Breast epithelium (tissue), 4 donors: ENCODE data around the gene SLC2A10. TPM values are rescaled to one million over a fixed set of nuclear protein-coding genes. Genes with fewer than 3 reads are reported as not detected.

Source experiments
- DNase-seq, 2 donors: peaks; one replicate each; pipeline ENCODE4 v3.0.0-alpha.2; 2019; ENCODE audit warnings: low spot score in 2 of 2
- H3K27ac ChIP-seq, 2 donors: fragments of 200-600 bp; sonication (generic) in 1 of 2; one replicate each; pipeline ENCODE4 v1.5.1; 2016 to 2019; ENCODE audit warnings: mild to moderate bottlenecking in 1 of 2
- H3K27me3 ChIP-seq, 2 donors: fragments of 200-600 bp; sonication (generic) in 1 of 2; one replicate each; pipeline versions ENCODE4 v1.5.1 to v1.6.0; 2017 to 2019; ENCODE audit warnings: control low read depth in 1 of 2, mild to moderate bottlenecking in 1 of 2
- H3K36me3 ChIP-seq: fragments of 200-600 bp; one replicate; pipeline ENCODE4 v1.5.1; 2019
- H3K4me1 ChIP-seq, 2 donors: fragments of 200-600 bp; sonication (generic); one replicate each; pipeline ENCODE4 v1.5.1; 2016 to 2019; ENCODE audit warnings: control low read depth in 1 of 2
- H3K4me3 ChIP-seq, 3 donors: fragments of 200-600 bp; sonication (generic); 1 replicate in 2 of 3; 2 replicates in 1 of 3; pipeline ENCODE4 v1.5.1; 2016 to 2019; ENCODE audit warnings: mild to moderate bottlenecking in 3 of 3, moderate library complexity in 2 of 3
- H3K9me3 ChIP-seq, 2 donors: fragments of 200-600 bp; sonication (generic) in 1 of 2; one replicate each; pipeline ENCODE4 v1.5.1; 2016 to 2019; ENCODE audit warnings: control low read depth in 1 of 2
- CTCF ChIP-seq, 3 donors: fragments of 450-650 bp; IDR thresholded peaks; one replicate each; pipeline ENCODE4 v1.5.1; 2016 to 2017; ENCODE audit warnings: antibody characterized with exemption in 3 of 3, mild to moderate bottlenecking in 3 of 3, moderate library complexity in 3 of 3
- POLR2A ChIP-seq: fragments of 450-650 bp; IDR thresholded peaks from one replicate; pipeline ENCODE4 v1.6.1; 2016; ENCODE audit warnings: antibody characterized with exemption, mild to moderate bottlenecking, moderate library complexity
- POLR2AphosphoS5 ChIP-seq, 3 donors: sonication (generic); formaldehyde crosslinking; IDR thresholded peaks; one replicate each; pipeline ENCODE4 v1.6.1; 2017; ENCODE audit warnings: antibody characterized with exemption in 3 of 3
- intact Hi-C: fragments of 100-400 bp; cut with DNase I; formaldehyde crosslinking; loops from one replicate; pipeline ENCODE4 v1.15.1; 2023; ENCODE audit warnings: low total_unique reads
- total RNA-seq, 3 donors: library from RNA; depleted of rRNA; stranded (reverse); fragments of >200 nt; gene quantifications; one replicate each; pipeline ENCODE4 v1.1.0, GENCODE V29; 2016

SLC2A10 gene
- total RNA-seq, 3 donors from 2014 or later = 19.8 to 42.9 (median 26.9) TPM

- Histone ChIP-seq H3K9me3 (peaks cover 0 to 14% of the 10 kb centered on the region in 2 donors), H3K36me3 (no peaks in the 10 kb centered on the region), H3K27ac (no peak overlapping the region), H3K4me3 (no peak overlapping the region), H3K27me3 (no peaks in the 10 kb centered on the region), H3K4me1 (no peaks in the 10 kb centered on the region)
- intact Hi-C loops = no loop called here
- DNase-seq = no peak
- TF ChIP-seq POLR2AphosphoS5 (IDR thresholded peaks at IDR 0.05) (no peak), CTCF (IDR thresholded peaks at IDR 0.05) (no peak), POLR2A (no peak)
Measured at GRCh38 chr20:46666306-46666705, 43.1 kb upstream of the SLC2A10 start.

GRCh38 chr20:46666818-46667515 is 42.5 kb upstream of the SLC2A10 start:
- H3K4me3 ChIP-seq = no peak overlapping the region
- TF ChIP-seq POLR2AphosphoS5 (IDR thresholded peaks at IDR 0.05) (no peak), POLR2A (no peak), CTCF (IDR thresholded peaks at IDR 0.05) (no peak)
- intact Hi-C loops = no loop called here
- no peak overlapping the region for H3K27ac ChIP-seq
- no peaks in the 10 kb centered on the region for H3K4me1 ChIP-seq
- H3K27me3 ChIP-seq = no peaks in the 10 kb centered on the region
- DNase-seq = no peak
- no peaks in the 10 kb centered on the region for H3K36me3 ChIP-seq
- peaks cover 0 to 14% of the 10 kb centered on the region in 2 donors for H3K9me3 ChIP-seq

- intact Hi-C loops = no loop called here
- Histone ChIP-seq H3K27ac (no peak overlapping the region), H3K9me3 (peaks cover 5 to 24% of the 10 kb centered on the region in 2 donors), H3K27me3 (no peaks in the 10 kb centered on the region), H3K4me3 (no peak overlapping the region), H3K4me1 (no peaks in the 10 kb centered on the region), H3K36me3 (no peaks in the 10 kb centered on the region)
- no peak for TF ChIP-seq POLR2AphosphoS5 (IDR thresholded peaks at IDR 0.05)
- TF ChIP-seq CTCF (IDR thresholded peaks at IDR 0.05) = no peak
- TF ChIP-seq POLR2A = no peak
- no peak for DNase-seq
Measured at GRCh38 chr20:46670228-46670584, 39.2 kb upstream of the SLC2A10 start.

DNA sequence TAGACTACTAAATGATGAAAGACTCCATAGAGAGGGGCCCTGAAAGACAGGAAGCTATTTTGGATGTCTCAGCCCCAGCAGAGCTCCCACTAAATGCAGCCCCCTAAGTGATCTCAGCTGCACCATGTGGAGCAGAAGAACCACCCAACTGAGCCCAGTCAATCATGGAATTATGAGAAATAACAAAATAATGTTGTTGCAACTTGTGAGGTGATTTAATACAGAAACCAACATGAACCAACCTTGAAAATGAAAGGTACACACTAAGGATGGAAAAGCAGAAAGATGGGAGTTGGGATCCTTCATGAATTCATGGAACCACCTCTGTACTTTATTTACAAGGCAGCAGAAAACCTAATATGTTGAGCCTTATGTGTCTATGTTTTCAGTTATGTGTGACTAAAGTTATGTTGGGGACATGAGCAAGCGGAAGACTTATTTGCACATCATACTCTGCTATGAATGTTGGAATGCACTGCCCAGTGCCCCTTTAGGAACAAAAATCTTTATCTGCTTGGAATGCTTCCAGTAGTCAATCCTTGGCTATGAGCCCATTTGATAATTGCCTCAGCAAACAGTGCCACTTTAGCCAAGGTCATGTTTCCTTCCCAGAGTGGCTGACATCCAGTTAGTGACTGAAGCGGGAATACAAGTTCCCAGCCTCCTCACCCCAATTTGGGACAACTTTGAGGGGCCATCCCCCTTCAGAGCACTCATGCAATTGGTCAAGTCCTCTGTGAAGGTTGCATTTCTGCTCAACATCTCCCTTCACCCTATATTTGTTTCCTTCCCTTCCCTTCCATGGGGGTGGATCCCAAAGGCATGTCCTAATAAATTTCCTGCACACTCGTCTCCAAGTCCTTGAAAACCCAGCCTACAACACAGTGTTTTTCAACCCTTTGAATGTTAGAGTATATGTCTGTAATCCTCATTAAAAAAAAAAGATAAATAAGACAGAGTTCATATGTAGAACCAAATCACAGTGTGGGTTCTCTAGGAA is 38.6 kb upstream of the SLC2A10 start:
- H3K27ac ChIP-seq = no peak overlapping the region
- no peaks in the 10 kb centered on the region for H3K36me3 ChIP-seq
- intact Hi-C loops = no loop called here

More for the DNA sequence above, 38.6 kb upstream of the SLC2A10 start:
- no peaks in the 10 kb centered on the region for H3K4me1 ChIP-seq
- TF ChIP-seq CTCF (IDR thresholded peaks at IDR 0.05) (no peak), POLR2A (no peak), POLR2AphosphoS5 (IDR thresholded peaks at IDR 0.05) (no peak)
- H3K27me3 ChIP-seq = no peaks in the 10 kb centered on the region
- no peak for DNase-seq
- no peak overlapping the region for H3K4me3 ChIP-seq
- peaks cover 5 to 24% of the 10 kb centered on the region in 2 donors for H3K9me3 ChIP-seq
